NCI-H146 treated with DMSO at 0.1 percent for 48 hours (cell line): Measurements from ENCODE around the gene TBL1X.
"Not testable (repeated sequence)": the region's sequence is repeated elsewhere in the genome, so short reads cannot be mapped to it uniquely, and the experiment has no call there.

Source experiments
- DNase-seq: peaks from one replicate; lab custom pipeline; 2025; ENCODE audit not compliant: unreplicated experiment; lab: John Stamatoyannopoulos, UW

Gene TBL1X

GRCh38 chrX:9458516-9459078 lies 6.3 kb upstream of the TBL1X start:
- no peak for DNase-seq

DNA sequence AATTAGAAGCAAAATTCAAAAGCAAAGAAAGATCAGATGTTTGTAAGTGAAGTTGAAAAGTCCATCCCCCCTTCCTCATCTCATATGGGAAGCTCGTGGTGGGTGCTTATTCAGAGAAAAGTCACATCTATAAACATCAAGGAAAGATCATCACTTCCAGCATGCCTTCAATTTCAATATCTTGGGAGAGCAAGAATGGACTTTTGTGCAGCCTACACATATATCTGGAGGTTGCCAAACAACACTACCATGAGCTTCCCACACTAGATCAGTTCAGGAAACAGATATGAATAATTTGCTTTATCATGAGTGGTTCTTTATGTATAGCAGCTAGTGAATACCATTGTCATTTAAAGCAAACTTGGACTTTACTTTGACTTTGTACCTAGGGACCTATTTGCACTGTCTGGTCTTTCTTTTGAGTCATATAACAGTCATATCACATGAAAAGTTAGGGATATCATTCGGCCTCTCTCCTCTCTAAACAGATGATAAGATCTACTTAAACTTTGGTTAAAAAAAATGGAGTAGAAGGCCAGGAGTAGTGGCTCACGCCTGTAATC lies 5.6 kb upstream of the TBL1X start:
- DNase-seq: no peak

DNA sequence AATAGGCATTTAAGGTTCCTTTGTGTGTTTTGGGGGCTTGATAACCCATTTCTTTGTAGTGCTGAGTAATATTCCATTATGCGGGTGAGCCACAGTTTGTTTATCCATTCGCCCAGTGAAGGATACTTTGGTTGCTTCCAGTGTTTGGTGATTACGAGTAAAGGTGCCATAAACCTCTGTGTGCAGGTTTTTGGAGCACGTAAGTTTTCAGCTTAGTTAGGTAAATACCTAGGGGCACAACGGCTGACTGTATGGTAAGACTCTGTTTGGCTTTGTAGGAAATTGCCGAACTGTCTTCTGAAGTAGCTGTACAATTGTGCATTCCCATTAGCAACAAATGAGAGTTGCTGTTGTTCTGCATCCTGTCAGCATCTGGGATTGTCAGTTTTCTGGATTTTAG lies 3.8 kb upstream of the TBL1X start:
- no peak for DNase-seq

DNA sequence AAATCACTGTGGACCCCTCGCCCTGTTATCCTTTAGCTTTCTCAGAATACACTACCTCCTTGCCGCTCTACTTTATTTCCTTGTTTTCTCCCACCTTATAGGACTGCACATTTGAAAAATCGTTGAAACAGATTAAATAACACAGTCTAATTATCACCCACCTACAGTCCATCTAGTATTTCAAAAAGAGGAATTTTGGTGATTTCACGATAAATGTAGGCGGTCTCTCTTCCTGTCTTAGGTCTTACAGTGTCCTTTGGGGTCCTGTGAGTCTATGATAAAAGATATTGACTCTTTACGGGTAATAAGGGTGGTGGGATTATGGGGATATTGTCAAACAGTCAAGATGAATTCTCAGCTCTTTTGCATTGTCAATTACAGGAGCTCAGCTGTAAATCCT lies 2.4 kb upstream of the TBL1X start:
- DNase-seq: no peak

DNA sequence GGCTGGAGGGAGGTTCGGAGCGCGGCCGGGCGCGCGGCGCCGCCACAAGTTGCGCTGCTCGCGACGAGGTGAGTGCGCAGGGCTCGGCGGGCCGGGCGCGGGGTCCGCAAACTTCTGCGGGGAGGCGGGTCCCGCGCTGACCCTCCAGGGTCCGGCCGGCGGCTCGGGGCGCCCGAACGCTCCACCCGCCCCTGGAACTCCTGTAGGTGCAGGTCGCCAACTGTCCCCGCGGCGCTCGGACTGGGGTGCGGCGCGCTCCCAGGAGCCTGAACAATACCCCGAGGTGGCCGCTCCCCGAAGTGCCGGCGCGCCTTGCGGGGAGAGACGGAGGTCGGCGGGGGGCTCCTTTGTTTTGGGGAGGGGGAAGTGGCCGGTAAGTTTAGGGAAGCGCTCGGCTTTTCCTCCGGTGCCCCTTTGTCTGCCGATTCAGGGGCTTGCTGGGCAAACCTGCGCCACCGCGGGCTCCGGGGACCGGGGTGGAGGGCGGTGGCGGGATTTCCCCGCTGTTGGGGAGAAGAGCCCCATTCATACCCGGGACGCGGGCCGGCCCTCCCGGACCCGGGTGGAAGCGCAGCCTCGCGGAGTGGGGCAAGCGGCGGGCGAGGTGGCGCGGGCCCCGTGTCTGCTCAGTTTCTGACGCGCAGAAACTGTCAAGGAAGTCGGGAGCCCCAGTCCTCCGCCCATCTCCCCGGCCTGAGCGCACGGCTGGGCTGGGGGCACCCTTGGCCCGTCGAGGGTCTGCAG lies 694 bp downstream of the TBL1X start:
- no peak for DNase-seq

- no peak for DNase-seq
These were observed 1.3 kb downstream of the TBL1X start for GRCh38 chrX:9466124-9466495.

DNA sequence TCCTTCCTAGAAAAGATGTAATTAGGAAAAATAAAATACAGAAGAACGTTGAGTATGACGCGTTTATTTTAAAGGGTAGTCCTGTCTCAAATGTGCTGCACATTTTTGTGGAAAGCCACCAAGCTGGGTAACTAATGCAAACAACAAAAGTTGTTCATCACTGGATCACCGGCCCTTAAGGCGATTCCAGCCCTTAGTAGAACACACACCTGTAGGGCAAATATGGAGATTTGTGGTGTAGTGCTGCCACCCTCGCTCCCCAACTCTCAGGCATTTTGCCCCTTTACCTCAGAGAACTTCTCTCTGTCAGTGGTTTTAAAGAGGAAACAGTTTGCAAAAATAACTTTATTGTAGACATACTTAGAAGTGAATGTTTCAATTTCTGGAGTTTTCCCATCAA lies 1.9 kb downstream of the TBL1X start:
- no peak for DNase-seq

GRCh38 chrX:9467146-9467545 lies 2.3 kb downstream of the TBL1X start:
- no peak for DNase-seq

DNA sequence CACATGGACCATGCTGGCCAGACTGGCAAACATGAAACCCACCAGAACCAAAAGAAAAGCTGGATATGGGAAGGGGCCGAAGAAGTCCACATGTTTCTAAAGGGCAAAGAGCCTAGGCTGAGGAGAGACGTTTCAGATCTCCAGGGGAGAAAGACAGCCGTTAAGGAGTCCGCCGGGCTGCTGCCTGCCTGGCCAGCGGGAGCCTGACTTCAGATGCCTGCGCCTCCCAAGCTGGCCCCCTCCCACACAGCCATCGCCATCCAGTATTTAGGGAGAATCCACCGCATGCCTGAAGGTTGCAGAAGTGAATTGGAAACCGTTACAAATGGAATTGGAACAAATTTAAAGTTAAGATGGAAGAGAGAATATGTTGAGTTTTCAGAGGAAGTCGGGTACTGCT lies 2.9 kb downstream of the TBL1X start:
- DNase-seq: no peak

- no peak for DNase-seq
These were observed 6.7 kb downstream of the TBL1X start for GRCh38 chrX:9471571-9471985.

DNA sequence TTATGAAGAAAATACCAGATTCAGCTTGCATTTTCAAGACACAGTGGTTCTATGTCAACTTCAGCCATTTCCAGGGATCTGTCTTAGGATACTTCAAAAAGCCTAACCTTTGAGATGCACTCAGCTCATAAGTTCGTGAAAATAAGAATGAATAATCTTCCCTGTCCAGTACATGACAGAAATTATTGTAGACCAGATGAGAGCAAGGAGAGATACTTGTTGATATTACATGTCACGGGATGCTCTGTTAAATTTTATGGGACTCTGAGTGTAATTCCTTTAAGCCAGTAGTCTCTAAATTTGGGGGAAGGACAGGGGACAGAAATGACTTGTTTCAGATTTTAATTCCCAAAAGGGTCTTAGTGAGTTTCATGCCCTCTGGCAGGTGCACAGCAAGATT lies 8.8 kb downstream of the TBL1X start:
- no peak for DNase-seq

- DNase-seq: not testable (repeated sequence)
These were observed 10.6 kb downstream of the TBL1X start for GRCh38 chrX:9475417-9475816.

DNA sequence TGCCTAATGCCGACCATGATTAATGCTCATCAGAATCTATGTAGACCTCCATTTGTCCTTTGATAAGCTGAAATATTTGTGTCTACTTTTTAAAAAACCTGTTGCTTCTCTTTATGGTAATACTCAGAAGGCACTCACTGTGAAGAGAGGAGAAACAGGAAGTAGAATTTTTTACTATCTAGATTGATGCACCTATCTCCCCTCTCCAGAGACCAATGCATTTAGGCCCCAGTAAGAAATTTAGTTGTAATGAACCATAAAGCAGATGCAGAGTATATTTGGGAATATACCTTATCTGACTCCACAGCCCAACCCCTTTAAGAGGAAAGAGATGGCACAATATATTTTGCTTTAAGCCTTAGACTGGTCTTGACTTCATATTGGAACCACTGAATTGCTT lies 11.1 kb downstream of the TBL1X start:
- no peak for DNase-seq

DNA sequence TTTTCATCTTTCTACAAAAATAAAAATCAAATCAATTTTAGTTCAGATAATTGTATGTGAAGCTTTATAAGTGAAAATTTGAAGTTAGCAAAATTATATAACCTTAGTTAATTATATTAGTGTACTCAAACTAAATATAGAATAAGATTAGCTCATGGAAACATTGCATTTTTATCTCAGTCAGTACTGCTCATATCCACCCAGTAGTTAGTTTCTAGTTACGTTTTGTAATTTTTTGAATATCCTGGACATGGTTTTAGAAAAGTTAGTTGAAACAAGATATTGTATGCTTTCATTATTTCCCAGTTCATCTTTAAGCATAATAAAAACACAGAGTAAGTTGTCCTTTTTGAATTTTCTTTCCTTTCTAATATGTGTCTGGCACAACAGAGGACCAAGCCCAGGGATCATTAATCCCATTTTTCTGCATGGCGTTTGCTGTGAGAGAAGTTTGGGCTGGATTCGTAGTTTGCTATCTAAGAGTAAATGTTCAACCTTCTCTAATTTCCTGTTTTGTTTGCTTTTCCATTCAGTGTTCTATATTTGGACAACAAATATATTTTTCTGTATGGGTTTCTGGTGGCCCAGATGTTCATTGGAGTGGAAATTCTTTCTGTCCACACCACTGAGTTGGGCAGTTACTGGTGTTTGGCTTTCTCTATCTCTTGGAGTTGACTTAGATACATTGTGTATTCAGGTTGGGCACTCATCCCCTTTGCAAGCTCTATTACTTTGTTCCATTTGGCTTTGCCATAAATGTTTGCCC lies 12.1 kb downstream of the TBL1X start:
- DNase-seq: peak; percentile 20

- no peak for DNase-seq
These were observed 17.6 kb downstream of the TBL1X start for GRCh38 chrX:9482408-9482807.

DNA sequence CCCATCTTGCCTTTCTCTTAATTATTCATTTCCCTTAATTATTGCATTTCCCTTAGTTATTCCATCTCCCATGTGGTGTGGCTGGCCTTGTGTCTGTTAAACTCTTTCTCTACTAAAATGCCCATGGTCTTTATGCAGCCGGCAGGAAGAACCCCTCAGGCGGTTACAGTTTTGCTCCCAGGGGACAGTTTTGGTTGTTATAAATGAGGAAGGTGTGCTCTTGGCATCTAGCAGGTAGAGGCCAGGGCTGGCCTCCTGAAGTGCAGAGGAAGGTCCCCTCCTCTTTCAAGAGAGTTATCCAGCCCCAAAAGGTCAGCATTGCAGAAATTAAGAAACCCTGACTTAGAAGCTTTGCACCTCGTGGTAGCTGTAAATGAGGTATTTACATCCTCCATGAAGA lies 18.0 kb downstream of the TBL1X start:
- DNase-seq: no peak

- no peak for DNase-seq
These were observed 18.5 kb downstream of the TBL1X start for GRCh38 chrX:9483376-9483775.

- DNase-seq: no peak
These were observed 22.0 kb downstream of the TBL1X start for GRCh38 chrX:9486786-9487387.

GRCh38 chrX:9488586-9488985 lies 23.7 kb downstream of the TBL1X start:
- DNase-seq: no peak

DNA sequence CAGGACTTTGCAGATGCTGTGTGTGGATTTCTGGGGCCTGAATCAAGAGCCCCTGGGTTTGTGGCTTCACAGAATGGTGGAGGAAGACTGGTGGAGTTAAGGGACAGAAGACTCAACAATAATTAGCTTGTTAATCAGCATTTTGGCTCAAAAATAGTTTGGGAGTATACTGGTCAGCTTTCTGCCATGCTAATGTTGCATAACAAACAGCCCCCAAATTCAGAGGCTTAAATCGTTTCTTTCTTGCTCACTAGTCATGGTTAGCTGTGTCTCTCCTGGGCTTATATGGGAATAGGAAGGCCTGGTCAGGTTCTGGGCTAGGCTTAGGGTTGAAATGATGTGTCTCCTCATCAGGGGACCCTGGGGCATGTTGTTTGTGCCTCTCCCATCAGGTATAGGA lies 24.4 kb downstream of the TBL1X start:
- no peak for DNase-seq

- DNase-seq: no peak
These were observed 28.0 kb downstream of the TBL1X start for GRCh38 chrX:9492901-9493300.

GRCh38 chrX:9493936-9494335 lies 29.1 kb downstream of the TBL1X start:
- DNase-seq: no peak
